Islet of Langerhans (tissue), 1 donor: Measurements from ENCODE around the gene TSPAN17.

Experiments
- FAIRE-seq: peaks from one replicate; lab custom pipeline; 2011; peaks lifted over from hg19 to GRCh38; lab: Jason Lieb, UNC

Gene TSPAN17

DNA sequence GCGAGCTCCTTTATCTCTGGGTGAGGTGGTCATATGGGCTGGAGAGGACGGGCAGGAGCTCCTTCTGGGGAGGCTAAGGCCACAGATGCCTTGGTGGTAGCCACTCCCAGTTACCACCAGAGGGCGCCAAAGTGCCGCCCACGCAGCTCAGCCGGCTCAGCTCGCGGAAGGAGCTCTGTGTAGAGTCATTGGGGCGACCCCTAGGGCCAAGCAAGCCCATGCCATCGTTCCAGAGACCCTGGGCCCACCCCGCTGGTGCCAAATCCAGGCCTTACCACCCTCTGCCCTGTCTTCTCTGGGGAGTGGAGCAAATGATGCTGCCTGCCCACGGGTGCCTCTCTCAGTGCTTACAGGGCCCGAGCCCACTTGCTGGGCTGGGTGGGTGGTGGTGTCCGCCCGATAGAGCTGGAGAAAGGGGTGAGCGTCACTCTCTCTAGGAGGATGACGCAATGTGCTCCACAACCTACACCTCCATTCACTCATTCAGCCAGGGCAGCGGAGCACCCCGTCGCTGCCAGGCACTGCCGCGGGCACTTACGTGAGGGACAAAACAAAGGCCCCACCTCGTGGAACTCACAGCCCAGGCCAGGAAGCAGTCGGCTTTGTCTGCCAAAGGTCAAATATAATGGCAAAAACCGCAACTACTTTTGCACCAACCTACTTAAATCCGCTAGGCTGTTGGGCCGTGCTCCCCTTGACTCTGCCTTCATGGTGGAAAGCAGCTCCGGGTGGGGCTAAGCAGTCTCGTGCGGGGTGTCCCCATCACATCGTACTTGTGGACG lies 13.8 kb downstream of the TSPAN17 start:
- no peak for FAIRE-seq

DNA sequence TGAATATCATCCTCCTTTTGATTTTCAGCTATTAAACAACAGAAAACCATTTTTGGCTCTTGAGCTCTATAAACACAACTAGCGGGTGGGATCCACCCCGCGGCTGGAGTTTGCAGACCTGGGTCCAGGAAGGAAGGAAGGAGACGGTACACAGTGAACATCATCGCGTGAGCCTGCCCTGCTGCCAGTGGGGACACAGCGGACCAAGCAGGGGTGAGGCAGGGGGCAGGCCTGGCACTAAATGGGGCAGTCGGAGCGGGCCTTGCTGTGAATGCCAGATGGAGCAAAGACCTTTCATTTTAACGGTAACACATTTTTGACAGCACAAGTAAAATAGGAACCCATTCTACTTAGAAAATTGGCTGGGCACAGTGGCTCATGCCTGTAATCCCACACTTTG lies 14.4 kb downstream of the TSPAN17 start:
- no peak for FAIRE-seq

DNA sequence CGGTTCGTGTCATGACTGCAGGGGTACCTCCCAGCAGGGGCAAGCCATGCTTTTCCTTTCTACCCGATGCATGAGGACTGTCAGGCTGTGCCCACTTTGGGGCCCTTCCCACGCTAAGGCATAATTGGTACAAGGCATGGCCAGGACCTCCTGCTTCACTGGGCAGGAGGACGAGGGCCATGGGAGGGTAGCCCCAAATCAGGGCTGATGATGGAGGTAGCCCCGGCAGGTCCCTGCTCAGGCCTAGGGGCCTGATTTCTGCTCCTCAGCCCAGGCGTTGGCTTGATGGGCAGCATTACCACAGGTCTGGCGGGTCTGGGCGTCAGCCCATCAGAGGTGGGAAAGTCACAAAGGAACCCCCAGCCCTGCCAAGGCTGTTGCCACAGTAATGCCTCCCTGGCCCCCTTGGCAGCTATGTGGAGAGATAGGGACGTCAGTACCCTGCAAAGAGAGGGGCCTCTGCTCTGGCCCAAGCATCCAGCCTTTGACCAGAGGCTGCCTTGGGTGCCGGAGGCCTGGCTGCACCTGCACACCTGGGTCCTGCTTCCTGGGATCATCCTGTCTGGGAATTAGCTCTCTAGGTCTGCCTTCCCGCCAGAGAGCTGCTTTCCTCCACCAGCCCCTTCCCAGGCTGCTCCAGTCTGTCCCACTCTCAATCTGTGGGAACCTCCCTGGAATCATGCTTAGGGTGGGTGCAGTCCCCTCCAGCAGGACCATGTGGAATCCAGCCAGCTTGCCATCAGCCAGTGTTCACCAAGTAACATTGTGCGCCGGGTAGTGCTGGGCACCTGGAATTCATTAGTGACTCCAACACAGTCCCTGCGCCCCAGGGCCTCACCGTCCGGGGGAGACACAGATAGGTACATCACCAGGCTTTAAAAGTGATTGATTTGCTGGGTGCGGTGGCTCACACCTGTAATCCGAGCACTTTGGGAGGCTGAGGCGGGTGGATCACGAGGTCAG lies 15.4 kb downstream of the TSPAN17 start:
- FAIRE-seq: no peak

DNA sequence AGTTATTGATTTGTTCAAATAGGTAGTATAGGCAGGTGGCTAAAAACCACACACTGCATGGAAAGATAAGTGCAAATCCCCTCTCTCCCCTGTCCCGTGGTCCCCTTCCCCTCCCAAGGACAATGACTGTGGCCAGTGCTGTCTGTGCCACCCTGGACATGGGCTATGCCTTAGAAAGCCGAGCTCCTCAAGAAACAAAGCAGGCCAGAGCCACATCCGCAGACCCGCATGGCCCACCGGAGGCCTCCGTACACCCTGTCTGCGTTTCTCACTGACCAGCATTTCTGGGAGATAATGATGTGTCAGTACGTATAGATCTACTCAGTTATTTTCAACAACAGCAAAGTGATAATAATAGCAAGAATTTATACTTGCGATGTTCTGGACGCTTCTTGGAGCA lies 16.3 kb downstream of the TSPAN17 start:
- no peak for FAIRE-seq

DNA sequence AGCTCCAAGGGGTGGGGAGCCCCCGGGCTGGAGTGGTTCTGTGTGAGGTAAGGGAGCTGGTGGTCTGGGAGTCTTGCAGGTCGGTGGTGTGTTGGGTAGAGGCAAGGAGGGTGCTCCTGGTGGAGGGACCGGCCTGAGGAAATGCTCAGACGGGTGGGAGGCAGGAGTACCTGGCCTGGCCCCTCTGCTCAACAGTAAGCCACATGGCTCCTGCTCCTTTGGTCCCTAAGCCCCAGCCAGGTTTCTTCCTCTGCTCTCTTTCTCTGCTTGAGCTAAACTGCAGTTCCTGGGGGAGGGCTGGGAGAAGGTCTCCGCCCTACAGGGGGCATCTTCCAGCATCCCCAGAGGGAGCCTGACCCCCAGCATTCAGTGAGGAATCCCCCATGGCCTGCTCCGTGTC lies 17.2 kb downstream of the TSPAN17 start:
- no peak for FAIRE-seq

DNA sequence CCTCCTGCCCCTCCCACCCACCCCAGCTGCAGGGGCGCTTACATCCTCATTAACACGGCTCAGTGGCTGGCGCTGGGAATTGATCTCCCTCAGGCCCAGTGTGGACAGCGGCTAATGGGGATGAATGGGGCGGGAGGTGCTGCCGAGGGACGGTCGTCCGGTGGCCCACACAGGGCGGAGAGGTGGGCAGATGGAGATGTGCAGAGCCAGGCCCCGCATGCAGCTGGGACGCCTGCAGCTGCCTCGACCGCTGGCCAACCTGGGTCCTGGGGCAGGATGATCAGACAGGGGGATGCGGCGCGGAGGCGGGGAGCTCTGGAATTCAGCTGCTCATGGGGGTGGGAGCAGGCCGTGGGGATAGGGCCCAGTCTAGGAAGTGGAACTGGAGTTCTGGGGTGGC lies 17.6 kb downstream of the TSPAN17 start:
- no peak for FAIRE-seq

DNA sequence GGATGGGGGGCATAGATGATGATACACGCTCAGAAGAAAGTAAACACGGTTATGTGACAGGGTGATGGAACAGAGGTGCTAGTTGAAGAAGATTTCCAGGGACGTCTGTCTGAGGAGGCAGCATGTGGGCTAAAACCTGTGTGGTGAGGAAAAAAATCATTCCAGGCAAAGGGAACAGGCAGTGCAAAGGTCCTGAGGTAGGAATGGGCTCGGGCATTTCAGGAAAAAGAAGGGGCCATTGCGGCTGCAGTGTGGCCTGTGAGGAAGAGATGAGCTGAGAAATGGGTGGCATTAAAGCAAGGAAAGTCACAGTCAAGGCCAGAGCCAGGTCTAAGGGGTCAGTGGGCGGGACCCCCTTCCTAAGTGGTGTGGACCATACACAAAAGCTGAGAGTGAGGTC lies 18.2 kb downstream of the TSPAN17 start:
- no peak for FAIRE-seq

DNA sequence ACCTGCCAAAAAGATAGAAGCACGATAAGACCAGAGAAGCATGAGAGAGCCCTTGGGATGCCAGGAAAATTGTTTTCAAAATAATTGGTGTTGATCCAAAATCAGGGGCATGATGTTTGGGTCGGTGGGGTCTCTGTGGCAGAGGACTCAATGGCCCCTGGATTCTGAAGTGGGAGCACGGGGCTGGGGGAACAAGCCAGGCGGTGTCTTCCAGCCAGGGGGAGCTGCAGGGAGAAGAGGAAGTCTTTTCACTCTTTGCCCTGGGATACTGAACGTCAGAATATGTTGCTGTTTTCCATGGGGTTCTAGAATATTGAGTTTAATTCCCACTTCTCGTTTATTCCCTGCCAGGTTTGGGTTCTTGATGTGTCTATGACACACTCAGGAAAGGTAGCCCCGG lies 20.4 kb downstream of the TSPAN17 start:
- no peak for FAIRE-seq

DNA sequence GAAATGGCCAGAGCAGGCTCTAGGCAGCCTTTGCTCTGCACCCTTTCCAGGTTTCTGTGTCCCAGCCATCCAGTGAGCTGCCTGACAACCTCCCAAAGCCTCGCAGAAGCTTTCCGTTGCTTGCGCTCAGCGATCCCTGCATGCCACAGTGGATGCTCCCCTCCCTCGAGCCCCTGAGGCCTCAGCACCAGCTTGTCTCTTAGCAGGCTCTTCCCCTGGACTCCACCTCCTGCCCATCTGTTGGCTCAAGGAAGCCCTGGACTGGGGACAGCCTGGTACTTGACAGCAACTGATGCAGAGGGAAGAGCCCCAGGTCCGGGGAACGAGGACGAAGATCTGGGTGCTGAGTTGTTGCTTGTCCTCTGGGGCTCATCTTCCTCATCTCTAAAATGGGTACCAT lies 23.2 kb downstream of the TSPAN17 start:
- no peak for FAIRE-seq

DNA sequence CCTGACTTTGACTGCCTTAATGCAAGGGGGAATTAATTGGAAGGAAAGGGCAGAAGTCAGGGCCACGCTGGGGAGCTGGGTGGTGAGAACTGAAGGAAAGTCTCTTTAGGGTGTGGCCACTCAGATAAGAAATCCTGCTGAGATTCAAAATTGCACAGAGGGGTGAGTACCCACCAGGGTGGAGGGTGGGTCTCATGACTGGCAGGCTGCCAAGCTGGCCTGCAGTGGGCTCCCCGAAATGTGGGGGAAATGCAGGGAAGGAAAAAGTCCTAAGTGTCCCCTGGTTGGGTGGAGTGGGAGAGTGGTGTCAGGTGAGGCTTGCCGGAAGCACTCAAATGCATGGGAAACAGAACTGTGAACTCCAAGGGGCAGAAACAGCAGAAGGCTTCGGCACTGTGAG lies 24.1 kb downstream of the TSPAN17 start:
- FAIRE-seq: no peak

DNA sequence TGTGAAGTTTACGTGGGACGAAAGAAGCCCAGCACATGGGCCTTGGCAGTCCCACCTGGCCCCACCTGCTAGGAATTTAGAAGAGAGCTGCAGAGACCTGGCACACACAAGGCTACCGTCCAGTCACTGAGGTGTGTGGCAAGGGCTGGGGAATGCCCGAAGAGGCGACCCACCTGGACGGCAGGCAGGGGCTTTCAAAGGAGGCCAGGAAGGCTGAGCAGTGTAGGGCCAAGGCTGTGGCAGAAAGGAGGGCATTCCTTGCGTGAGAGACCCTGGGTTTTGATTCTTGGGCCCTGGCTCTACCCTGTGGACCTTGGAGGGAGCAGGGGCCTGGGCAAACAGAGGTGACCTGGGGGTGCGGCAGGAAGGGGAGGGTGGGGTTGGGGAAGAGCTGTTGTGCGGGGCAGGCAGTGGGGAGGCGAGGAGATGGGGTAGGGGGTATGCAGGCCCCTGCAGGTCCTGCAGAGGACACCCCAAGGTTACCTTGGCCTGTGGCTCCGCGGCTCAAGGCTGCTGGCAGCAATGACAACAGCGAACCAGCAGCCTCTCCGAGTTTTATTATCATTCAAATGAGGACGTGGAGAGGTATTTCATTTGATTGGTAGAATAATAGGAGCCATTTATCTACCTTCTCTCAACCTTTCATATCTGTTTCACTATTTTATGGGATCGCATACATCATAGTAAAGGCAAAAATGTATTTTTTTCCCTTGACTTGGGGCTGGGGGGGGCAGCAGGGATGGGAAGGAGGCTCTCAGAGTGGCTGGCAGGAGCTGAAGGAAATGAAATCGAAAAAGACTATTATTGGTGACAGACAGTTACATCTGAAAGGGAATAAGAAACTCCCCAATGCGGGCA lies 24.8 kb downstream of the TSPAN17 start:
- no peak for FAIRE-seq

DNA sequence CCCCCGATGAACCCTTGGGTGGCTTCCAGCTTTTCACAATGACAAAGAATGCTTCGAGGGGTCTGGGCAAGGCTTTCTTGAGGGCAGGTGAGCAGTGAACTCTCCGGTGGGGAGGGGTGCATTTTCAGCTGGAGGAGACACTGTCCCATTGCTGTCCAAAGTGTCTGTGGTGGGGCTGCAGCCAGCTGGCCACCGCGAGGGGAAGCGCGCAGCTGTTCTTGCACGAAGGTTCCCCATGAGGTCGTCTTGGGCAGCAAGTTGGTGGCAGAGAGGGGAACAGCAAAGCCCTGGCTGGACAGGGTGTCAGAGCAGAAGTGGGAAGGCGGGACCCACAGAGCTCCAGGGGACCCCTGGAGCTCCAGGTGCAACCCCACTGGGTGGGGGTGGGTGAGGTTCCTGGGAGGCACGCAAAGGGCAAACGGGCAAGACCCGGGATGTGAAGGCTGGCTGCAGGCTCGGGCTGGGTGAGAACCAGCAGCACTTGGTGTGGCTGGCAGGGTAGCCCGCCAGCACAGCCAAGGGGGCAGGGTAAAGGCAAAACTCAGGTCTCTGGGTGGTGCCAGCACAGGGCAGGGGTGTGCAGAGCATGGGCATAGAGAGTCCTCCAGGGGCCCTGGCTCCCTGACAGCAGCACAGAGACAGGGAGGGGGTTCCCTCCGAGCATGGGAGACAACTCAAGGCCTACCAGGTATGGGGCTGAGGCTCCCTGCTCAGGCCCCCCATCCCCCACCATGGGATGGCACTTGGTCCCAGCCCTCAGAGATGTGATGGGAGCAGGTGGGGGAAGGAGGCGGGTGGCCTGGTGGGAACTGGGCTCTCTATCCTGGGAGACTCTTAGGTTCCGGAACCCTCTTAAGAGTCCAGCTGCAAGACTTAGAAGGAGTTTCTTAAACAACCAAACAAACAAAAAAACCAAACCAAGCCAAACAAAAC lies 26.6 kb downstream of the TSPAN17 start:
- no peak for FAIRE-seq

DNA sequence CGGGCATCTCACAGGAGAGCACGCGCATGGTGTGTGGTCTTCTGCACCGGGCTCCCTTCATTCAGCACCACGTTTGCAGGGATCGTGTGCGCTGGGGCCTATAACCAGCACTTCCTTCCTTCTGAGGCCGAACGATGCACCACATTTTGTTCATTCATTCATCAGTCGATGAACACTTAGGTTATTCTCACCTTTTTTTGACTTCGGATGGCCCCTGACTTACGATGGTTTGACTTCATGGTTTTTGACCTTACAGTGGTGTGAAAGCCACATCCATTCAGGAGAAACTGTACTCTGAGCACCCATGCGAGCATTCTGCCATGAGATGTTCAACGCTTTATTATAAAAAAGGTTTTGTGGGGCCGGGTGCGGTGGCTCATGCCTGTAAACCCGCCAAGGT lies 27.5 kb downstream of the TSPAN17 start:
- no peak for FAIRE-seq

DNA sequence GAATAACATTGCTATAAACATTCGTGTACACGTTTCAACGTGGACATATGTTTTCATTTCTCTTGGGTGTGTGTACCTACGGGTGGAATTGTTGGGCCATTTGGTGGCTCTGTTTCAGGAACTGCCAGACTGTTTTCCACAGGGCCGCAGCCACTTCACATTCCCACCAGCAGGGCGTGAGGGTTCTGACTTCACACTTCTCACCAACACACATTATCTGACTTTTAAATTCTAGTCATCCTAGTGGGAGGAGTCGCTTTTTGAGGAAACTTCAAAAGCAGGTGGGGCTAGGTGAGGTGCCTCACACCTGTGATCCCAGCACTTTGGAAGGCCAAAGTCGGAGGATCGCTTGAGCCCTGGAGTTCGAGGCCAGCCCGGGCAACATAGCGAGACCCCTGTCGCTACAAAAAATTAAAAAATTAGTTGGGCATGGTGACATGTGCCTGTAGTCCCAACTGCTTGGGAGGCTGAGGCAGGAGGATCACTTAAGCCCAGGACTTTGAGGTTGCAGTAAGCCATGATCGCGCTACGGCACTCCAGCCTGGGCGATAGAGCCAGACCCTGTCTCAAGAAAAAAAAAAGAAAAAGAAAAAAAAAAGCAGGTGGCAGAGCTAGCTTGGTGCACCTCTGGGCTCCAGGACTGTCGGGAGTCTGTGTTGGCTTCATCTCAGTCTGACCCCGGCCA lies 28.5 kb downstream of the TSPAN17 start:
- FAIRE-seq: no peak

DNA sequence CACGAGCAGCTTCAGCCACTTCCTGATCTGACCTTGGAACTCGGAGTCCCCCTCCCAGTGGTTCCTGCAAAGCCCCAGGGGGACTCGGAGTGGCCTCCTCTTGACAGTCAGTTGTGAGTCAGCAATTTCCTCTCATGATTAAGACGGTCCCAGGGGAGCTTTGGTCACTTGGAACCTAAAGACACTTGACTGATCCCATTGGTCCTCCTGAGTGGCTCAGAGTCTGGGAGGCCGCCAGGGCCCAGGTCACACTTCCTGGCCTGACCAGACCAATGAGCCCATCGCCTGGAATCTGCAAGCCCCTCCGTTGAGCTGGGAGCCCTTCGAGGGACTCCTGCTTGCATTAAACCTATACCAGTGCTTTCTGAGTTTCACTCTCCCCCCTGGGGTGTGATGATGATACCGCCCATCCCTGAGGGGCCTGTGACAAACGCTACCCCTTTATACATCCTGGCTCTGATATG lies 29.1 kb downstream of the TSPAN17 start:
- no peak for FAIRE-seq

DNA sequence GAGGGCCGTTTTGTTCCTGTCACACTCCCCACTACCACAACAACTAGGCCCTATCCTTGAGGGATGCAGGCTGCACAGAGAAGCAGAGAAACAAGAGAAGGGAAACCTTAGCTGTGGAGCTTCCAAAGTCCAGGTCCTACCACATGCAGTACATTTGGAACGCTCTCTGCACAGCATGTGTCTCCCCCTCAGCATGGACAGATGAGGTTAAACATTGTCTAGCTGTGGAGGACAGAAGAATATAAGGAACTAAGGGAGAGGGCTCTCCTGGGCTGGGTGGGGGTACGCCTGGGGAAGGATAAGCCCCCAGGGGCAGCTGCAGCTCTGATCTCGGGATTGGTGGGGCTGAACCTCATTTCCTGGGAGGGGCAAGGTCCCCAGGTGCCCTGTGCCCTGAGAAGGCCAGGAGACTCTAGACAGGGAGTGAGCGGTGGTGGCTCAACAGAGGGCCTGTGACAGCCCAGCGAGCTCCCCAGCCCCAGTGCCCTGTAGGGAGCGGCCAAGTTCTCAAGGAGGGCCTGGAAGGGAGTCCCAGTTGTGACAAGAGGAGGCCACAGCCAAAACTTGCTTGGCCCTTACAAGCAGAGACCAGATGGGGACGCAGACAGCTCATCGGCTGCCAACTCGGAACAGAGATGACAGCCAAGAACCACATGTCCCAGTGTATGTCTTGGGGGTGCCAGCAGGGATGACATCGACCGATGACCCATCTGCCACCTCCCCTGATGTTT lies 30.1 kb downstream of the TSPAN17 start:
- FAIRE-seq: no peak

DNA sequence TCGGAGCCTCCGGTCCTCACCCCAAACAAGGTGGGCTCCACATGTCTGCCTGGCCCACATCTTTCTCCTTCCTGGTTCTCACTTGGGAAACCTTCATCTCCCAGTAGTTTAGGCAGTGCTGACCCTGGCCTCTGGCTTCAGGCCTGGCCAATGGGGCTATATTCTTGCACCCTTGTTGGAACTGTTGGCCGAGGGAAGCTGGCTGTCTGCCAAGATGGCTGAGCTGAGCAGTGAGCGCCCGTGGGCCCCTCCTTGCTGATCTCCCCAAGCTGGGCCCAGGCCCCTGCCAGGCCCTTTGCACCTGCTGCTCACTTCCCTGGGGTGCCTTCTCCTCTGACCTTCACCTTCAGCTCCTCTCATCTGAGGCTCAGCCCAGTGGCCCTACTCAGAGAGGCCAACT lies 31.3 kb downstream of the TSPAN17 start:
- no peak for FAIRE-seq

DNA sequence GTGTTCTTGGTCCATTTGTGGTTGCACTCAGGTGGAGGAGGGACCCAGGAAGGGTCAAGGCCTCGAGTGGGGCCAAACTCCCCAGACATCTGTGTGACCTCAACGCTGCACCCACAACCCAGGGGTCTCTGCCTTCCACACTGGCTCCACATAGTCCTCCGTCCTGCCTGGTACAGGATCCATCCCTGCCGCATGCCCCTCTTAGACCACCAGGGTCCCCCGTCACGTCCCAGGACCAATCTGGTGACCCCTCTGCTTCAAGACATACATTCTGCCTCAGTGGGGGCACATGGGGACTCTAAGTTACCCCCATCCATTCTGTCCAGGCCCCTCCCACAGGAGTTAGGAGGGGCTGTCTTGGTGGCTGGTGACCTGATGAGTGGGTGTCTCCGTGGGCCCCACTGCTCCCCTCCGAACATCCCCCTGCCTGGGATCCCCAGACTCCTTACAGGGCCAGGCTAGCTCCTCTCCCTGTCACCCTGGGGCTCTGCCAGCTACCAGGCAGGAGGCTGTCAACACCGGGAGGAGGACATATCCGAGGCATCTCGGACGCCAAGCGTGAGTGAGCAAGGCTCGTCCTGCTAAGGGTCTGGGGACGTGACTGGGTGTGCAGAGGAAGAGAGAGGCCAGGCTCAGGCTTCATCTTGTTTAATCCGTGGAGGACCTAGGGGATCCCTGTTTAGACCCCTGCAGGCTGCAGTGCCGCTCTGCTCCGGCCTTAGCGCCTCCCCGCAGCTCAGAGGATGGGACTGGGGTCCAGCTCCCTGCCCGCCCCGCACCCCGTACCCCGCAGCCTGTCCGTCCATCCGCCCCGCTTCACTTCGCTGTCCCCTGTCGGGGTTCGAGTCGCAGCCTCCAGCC lies 32.3 kb downstream of the TSPAN17 start:
- no peak for FAIRE-seq

DNA sequence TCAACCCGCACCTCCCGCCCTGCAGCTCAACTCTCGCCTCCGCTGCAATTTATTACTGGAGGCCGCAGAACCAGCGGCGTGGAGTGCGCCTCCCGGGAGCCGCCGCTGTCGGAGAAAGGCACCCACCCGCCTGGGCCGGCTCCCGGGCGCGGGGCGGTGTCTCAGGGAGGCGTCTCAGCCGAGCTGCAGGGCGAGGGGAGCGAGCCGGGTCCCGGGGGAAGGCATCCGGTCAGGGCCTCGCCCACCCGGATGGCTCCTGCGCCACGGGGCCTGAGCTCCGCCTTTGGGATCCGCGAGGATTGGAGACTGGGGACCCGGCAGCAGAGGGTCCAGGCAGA lies 32.9 kb downstream of the TSPAN17 start:
- FAIRE-seq: no peak
